Fibroblast of lung (primary cell): ENCODE data around the gene ADGRD2. TPM values are rescaled to one million over a fixed set of nuclear protein-coding genes. Genes with fewer than 3 reads are reported as not detected.

ENCODE experiments used
- DNase-seq, 2 donors: peaks; one replicate each; pipeline versions ENCODE4 v3.0.0 to v3.0.0-alpha.2; 2010; ENCODE audit warnings: low read depth in 2 of 2
- H2AFZ ChIP-seq: 2 replicates; pipeline ENCODE4 v1.5.1; 2012; ENCODE audit warnings: low read length, control low read depth, inconsistent platforms
- H3K27ac ChIP-seq: 2 replicates; pipeline ENCODE4 v1.5.1; 2011; ENCODE audit warnings: low read length, control low read depth; ENCODE audit not compliant: insufficient read depth
- H3K27me3 ChIP-seq: 2 replicates; pipeline ENCODE4 v1.5.1; 2011; ENCODE audit warnings: mild to moderate bottlenecking, low read length; ENCODE audit not compliant: control insufficient read depth, insufficient read depth
- H3K36me3 ChIP-seq: 2 replicates; pipeline ENCODE4 v1.5.1; 2011; ENCODE audit warnings: low read length; ENCODE audit not compliant: control insufficient read depth, insufficient read depth
- H3K4me1 ChIP-seq: 2 replicates; pipeline ENCODE4 v1.5.1; 2011; ENCODE audit warnings: low read length; ENCODE audit not compliant: control insufficient read depth, insufficient read depth; ENCODE audit errors: extremely low read depth
- H3K4me2 ChIP-seq: 2 replicates; pipeline ENCODE4 v1.5.1; 2011; ENCODE audit warnings: low read length, control low read depth; ENCODE audit not compliant: insufficient read depth; ENCODE audit errors: extremely low read depth
- H3K4me3 ChIP-seq, 4 experiments: fragments of 200-600 bp in 1 of 4; sonication (generic) in 1 of 4; replicated peaks in 1 of 4; 2 replicates each; pipeline ENCODE4 v1.5.1; 2011 to 2016; ENCODE audit warnings: low read length in 4 of 4, low read depth in 3 of 4, mild to moderate bottlenecking in 3 of 4, control low read depth in 2 of 4, inconsistent platforms in 1 of 4, mixed read lengths in 1 of 4; ENCODE audit not compliant: insufficient read depth in 1 of 4; ENCODE audit errors: control extremely low read depth in 1 of 4
- H3K79me2 ChIP-seq: 2 replicates; pipeline ENCODE4 v1.5.1; 2012; ENCODE audit warnings: mild to moderate bottlenecking, low read length, inconsistent platforms; ENCODE audit not compliant: control insufficient read depth, insufficient read depth
- H3K9ac ChIP-seq: 2 replicates; pipeline ENCODE4 v1.5.1; 2011; ENCODE audit warnings: mild to moderate bottlenecking, low read length, control low read depth; ENCODE audit not compliant: insufficient read depth
- H3K9me3 ChIP-seq: 2 replicates; pipeline ENCODE4 v1.5.1; 2012; ENCODE audit warnings: low read depth, low read length; ENCODE audit not compliant: control insufficient read depth, insufficient read depth
- H4K20me1 ChIP-seq: 2 replicates; pipeline ENCODE4 v1.5.1; 2011; ENCODE audit warnings: low read length; ENCODE audit not compliant: control insufficient read depth, insufficient read depth; ENCODE audit errors: extremely low read depth
- EZH2 ChIP-seq: IDR thresholded peaks from 2 replicates; pipeline ENCODE4 v1.5.1; 2012; ENCODE audit warnings: low read length, control low read depth, mild to moderate bottlenecking; ENCODE audit errors: missing control alignments
- polyA plus RNA-seq, 2 donors: library from polyadenylated mRNA; depleted of rRNA in 1 of 2; stranded (reverse) in 1 of 2; unstranded in 1 of 2; fragments of >200 nt; gene quantifications; 2 replicates each; pipeline ENCODE4 v1.2.1, GENCODE V29; 2011 to 2012; ENCODE audit warnings: missing spikeins in 1 of 2
- total RNA-seq: library from RNA; depleted of rRNA; stranded (reverse); fragments of >200 nt; gene quantifications from 2 replicates; pipeline ENCODE4 v1.2.1, GENCODE V29; 2014
- TF ChIP-seq, protein P1 (sequence below), 2 donors: IDR thresholded peaks in 1 of 2; conservative IDR thresholded peaks in 1 of 2; 1 replicate in 1 of 2; 2 replicates in 1 of 2; pipeline ENCODE4 v1.5.1; 2011 to 2012; ENCODE audit warnings: low read length in 2 of 2, control low read depth in 1 of 2, inconsistent platforms in 1 of 2, low read depth in 1 of 2, mild to moderate bottlenecking in 1 of 2

ADGRD2 gene
- total and polyA plus RNA-seq, 2 donors (not counting 1 experiment from before 2014, with no cell fraction given), result not detected

- Histone ChIP-seq H3K27ac (no peak overlapping the region), H2AFZ (no peak overlapping the region), H3K79me2 (no peaks in the 10 kb centered on the region), H3K27me3 (peaks cover 22% of the 10 kb centered on the region), H4K20me1 (no peaks in the 10 kb centered on the region), H3K9ac (no peak overlapping the region), H3K9me3 (no peaks in the 10 kb centered on the region), H3K4me1 (no peaks in the 10 kb centered on the region), H3K36me3 (no peaks in the 10 kb centered on the region), H3K4me3 (no peak overlapping the region), H3K4me2 (no peak overlapping the region)
- TF ChIP-seq EZH2, result no peak
- TF ChIP-seq, protein P1, sequence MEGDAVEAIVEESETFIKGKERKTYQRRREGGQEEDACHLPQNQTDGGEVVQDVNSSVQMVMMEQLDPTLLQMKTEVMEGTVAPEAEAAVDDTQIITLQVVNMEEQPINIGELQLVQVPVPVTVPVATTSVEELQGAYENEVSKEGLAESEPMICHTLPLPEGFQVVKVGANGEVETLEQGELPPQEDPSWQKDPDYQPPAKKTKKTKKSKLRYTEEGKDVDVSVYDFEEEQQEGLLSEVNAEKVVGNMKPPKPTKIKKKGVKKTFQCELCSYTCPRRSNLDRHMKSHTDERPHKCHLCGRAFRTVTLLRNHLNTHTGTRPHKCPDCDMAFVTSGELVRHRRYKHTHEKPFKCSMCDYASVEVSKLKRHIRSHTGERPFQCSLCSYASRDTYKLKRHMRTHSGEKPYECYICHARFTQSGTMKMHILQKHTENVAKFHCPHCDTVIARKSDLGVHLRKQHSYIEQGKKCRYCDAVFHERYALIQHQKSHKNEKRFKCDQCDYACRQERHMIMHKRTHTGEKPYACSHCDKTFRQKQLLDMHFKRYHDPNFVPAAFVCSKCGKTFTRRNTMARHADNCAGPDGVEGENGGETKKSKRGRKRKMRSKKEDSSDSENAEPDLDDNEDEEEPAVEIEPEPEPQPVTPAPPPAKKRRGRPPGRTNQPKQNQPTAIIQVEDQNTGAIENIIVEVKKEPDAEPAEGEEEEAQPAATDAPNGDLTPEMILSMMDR (conservative IDR thresholded peaks at IDR 0.05 in 1 of 2, IDR thresholded peaks at IDR 0.05 in 1 of 2; ENCODE audit: low read depth in 1 of 2, low read length in 2 of 2), result no peak
- DNase-seq, result no peak
These were observed 25.1 kb downstream of the ADGRD2 start for GRCh38 chr9:124475158-124475867.

- H3K4me2 ChIP-seq, result no peak overlapping the region
- no peaks in the 10 kb centered on the region for H3K79me2 ChIP-seq
- H4K20me1 ChIP-seq, result no peaks in the 10 kb centered on the region
- H3K27me3 ChIP-seq, result peaks cover 22% of the 10 kb centered on the region
- no peak overlapping the region for H3K27ac ChIP-seq
- TF ChIP-seq, protein P1 (conservative IDR thresholded peaks at IDR 0.05 in 1 of 2, IDR thresholded peaks at IDR 0.05 in 1 of 2; ENCODE audit: low read depth in 1 of 2, low read length in 2 of 2), result no peak
- TF ChIP-seq EZH2, result no peak
- H3K4me1 ChIP-seq, result no peaks in the 10 kb centered on the region
- no peaks in the 10 kb centered on the region for H3K36me3 ChIP-seq
- no peak overlapping the region for H2AFZ ChIP-seq
- no peak overlapping the region for H3K9ac ChIP-seq
- H3K9me3 ChIP-seq, result no peaks in the 10 kb centered on the region
- no peak overlapping the region for H3K4me3 ChIP-seq
- no peak for DNase-seq
These were observed 25.8 kb downstream of the ADGRD2 start for GRCh38 chr9:124475868-124476690.

GRCh38 chr9:124477211-124477647, 27.0 kb downstream of the ADGRD2 start:
- Histone ChIP-seq H3K4me2 (peak overlapping the region; percentile 35), H3K27ac (no peak overlapping the region), H3K79me2 (no peaks in the 10 kb centered on the region), H3K9me3 (no peaks in the 10 kb centered on the region), H3K9ac (no peak overlapping the region), H3K4me3 (no peak overlapping the region), H3K36me3 (no peaks in the 10 kb centered on the region), H3K27me3 (peaks cover 29% of the 10 kb centered on the region), H4K20me1 (no peaks in the 10 kb centered on the region), H2AFZ (no peak overlapping the region), H3K4me1 (no peaks in the 10 kb centered on the region)
- DNase-seq, result no peak
- TF ChIP-seq EZH2, result no peak
- TF ChIP-seq, protein P1 (conservative IDR thresholded peaks at IDR 0.05 in 1 of 2, IDR thresholded peaks at IDR 0.05 in 1 of 2; ENCODE audit: low read depth in 1 of 2, low read length in 2 of 2), result no peak
